HTR-8/SVneo (cell line): ENCODE results near the gene CPE.
A peak's percentile ranks its signal among the peaks of the same experiment; 100 is the strongest.

Experiments
- DNase-seq: peaks from one replicate; pipeline ENCODE4 v3.0.0; 2011; ENCODE audit warnings: low spot score, mixed read lengths; ENCODE audit not compliant: insufficient read length
- FAIRE-seq: peaks from 2 replicates; lab custom pipeline; 2011; peaks lifted over from hg19 to GRCh38; lab: Jason Lieb, UNC

The CPE gene

DNA sequence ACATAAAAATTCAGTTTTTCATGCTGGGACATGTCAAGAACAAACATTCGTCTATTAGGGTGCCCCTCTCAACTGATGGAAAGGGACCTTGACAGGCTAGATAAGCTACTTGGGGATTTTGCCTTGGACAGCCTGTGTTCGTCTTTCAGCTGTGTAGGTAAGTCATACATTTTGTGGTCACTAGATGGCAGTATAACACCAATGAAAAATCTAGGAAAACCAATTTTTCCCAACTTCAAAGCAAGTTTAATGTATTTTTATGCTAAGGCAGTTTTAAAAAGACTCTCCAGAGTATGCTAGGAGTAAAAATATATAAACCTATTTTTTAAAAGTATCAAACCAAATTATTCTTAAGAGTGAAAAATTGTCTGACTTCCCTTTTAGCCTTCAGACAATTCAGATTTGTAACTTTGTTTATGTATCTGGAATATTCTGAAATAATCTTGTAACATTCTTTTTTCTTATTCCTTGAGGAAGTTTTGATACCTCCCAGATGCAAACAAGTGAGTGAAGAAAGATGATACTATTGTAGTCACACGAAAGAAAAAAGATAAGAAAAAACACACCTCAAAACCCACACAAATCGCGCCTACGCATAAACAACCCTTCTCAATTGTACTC lies 158.3 kb downstream of the CPE start:
- FAIRE-seq: peak; percentile 83

DNA sequence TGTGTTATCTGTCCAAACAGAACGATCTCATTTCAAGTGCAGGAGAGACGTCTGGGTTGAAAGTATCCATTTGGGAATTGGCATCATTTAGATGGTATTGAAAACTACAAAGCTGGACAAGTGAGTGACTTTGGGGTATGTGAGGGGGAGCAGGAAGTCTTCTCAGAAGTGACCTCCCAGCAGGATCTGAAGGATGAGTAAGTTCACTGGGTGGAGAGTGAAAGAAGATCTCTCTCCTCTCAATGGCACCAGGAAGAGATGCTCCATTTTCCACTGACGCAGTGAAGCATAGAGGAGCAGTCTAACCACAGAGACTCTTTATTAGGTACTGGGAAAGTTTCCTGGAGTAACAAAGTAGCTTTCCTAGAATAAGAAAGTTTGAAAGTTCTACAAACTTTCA lies 161.0 kb downstream of the CPE start:
- no peak for DNase-seq
- no peak for FAIRE-seq

More for the DNA sequence above, 158.3 kb downstream of the CPE start:
- DNase-seq: peak; percentile 41

DNA sequence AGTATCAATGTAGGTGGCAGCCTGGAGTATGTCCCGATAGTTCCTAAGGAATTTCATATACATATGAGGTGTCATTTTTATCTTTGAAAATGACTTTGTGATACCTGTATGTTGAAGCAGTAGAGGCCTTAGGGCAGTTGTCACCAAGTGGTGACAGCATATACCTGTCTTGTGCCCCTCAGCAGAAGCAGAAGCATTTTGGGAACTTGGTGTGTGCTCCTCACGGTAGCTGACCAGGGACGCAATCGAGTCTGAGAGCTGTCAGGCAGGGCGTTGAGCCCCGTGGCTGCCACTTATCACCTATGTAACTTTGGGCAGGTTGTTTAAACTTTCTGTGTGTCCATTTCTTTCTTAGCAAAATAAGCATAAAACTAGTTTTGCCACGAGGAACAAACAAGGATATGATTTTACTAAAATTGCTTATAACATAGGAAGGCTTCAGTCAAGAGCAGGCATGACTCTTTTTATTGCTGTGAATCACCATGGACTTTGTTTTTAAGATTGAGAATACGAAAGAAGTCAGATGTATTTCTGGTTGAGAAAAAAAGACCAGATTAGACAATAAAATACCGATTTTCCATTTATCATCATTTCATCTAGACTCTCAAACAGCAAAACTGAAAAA lies 161.5 kb downstream of the CPE start:
- peak; percentile 42 for FAIRE-seq
- DNase-seq: no peak

DNA sequence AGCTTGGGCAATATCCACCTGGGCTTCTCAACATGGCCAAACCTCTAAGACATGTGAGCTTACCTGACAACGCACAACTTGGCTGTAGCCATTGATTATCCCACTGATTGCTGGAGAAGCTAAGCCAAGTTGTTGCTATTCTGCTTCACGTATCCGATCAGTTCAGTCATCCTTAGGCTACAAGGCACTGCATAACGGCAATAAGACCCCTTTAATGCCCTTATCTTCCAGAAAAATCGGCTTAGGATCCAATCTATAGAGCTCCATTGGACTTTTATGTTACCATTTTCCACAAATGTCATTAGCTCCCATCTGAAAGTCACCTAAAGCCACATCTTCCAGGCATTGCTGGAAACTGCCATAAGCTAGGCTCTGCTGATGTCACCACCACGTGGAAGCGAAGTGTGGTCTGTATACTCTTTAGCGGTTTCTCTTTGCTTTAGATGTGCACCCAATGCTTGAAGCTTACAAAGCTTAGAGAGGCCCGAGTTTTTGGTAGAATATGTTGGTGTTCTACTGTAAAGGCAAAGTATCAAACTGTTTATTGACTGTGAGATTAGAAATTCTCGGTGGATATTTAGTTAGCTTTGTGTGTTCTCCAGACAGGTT lies 163.1 kb downstream of the CPE start:
- DNase-seq (no peak), FAIRE-seq (no peak)

DNA sequence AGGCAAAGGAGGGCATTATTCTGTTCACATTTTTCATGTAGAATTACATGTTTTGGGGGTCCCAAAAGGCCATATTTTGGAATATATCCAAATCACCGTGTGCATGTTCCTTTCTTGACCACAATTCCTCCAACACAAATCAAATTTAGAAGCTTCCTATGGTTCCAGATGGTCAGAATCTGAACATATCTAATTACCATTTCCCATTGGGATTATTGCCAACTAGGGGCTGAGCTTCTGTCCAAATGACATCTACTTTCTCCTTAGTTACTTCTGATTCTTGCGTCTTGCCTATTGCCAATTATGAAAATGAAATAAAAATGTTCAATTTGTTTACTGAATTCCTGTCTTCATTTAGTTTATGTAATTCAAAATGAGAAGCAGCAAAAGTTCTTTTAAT lies 163.7 kb downstream of the CPE start:
- no peak for DNase-seq
- FAIRE-seq: no peak
